ENCODE results near the gene MYOCD. TPM values are rescaled to one million over a fixed set of nuclear protein-coding genes. Genes with fewer than 3 reads are reported as not detected.
A peak's percentile ranks its signal among the peaks of the same experiment; 100 is the strongest.

The MYOCD gene
- polyA plus RNA-seq, 6 donors from 2014 or later = not detected

DNA sequence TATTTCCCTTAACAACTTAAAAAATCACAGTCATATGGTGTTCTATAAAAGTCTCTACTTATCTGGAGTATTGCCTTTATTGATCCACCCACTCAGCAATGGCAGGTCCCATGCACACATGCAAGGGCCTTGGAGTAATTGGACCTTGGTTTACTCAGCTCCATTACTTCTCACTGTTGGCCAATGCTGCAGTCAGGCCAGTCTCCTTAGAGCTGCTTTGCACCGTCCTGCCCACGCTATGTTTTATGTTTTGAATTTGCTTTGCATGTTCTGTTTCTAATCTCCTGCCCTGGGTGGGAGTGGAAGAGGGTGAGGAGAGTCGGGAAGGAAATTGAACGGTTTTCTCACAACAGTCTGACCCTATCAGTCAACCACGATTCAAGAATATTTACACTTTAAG is 147.2 kb downstream of the MYOCD start:
- H3K4me3 Mint-ChIP-seq = no peak overlapping the region
- H3K36me3 Mint-ChIP-seq = peaks cover 0 to 8% of the 10 kb centered on the region in 2 donors
- DNase-seq (no peak), ATAC-seq (ENCODE audit: low read depth in 2 of 2) (no peak)
- peak overlapping the region in 1 of 6 donors; percentile 5 for H3K27ac Mint-ChIP-seq
- H3K9me3 Mint-ChIP-seq = peaks cover 8 to 21% (median 15%) of the 10 kb centered on the region in 7 donors
- peaks cover 0 to 6% (median 0%) of the 10 kb centered on the region in 3 donors for H3K27me3 Mint-ChIP-seq
- peaks cover 9 to 18% (median 16%) of the 10 kb centered on the region in 3 donors for H3K4me1 Mint-ChIP-seq

DNA sequence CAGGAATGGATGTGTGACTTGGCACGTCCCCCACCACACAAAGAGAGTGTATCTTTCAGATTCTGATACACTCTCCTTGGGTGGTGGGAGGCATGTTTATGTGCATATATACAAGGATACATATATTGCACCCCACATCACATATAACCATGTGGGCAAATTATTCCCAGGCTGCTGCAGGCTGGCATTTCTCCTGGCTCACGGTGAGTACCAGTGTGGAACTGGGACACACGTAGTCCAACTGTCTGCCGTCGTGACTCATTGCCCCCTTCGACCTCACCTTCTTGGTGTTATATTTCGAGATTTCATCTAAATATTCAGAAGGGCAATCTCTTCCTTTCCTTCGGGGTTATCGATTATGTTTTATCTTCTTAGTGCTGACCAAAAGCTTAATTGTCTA is 148.0 kb downstream of the MYOCD start:
- peaks cover 0 to 8% of the 10 kb centered on the region in 2 donors for H3K36me3 Mint-ChIP-seq
- DNase-seq (no peak), ATAC-seq (ENCODE audit: low read depth in 2 of 2) (no peak)
- no peak overlapping the region for H3K27ac Mint-ChIP-seq
- peaks cover 0 to 6% (median 0%) of the 10 kb centered on the region in 3 donors for H3K27me3 Mint-ChIP-seq
- peaks cover 8 to 20% (median 11%) of the 10 kb centered on the region in 7 donors for H3K9me3 Mint-ChIP-seq
- H3K4me3 Mint-ChIP-seq = no peak overlapping the region
- H3K4me1 Mint-ChIP-seq = peaks cover 9 to 18% (median 16%) of the 10 kb centered on the region in 3 donors

DNA sequence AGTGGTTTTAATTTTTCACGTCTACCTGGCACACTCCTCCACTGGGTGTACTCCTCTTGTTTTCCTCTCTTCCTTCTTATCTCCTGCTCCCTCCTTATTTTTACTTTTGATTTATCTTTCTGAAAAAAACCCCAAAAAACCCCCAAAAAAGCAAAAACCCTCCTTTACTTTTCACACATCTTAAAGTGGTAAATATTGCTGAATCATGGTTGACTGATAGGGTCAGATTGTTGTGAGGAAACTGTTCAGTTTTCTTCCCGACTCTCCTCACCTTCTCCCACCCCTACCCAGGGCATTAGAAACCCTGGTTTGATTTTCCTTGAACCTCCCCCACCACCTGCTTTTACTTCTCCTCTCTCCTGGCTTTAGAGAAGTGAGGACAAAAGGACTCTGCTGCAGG is 149.0 kb downstream of the MYOCD start:
- peaks cover 2 to 12% (median 2%) of the 10 kb centered on the region in 7 donors for H3K9me3 Mint-ChIP-seq
- H3K36me3 Mint-ChIP-seq = no peaks in the 10 kb centered on the region
- peaks cover 9 to 18% (median 16%) of the 10 kb centered on the region in 3 donors for H3K4me1 Mint-ChIP-seq
- H3K27ac Mint-ChIP-seq = peak overlapping the region in 1 of 6 donors; percentile 28
- H3K4me3 Mint-ChIP-seq = no peak overlapping the region
- DNase-seq (no peak), ATAC-seq (ENCODE audit: low read depth in 2 of 2) (no peak)
- H3K27me3 Mint-ChIP-seq = peaks cover 0 to 1% (median 0%) of the 10 kb centered on the region in 3 donors

DNA sequence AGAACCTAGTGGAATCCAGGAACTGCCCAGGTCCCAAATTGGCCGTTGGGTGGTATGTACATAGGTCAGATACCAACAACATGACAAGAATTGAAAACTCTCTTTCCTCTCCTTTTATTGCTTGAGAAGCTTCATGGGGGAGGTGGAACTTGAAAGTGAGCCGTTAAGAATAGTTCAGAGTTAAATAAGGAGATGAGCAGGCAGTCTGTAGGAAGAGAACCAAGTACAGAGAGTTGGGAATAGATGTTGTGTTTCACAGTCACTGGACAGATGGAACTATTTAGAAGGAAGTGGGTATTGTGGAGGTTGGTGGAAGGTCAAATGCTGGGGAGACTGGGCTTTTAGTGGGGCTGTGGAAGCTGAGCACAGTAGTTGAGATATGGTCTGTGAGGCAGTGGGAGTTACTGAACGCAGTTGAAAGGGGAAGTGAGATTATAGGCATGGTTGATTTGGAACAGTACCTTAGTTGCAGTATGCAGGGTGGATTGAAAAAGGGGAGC is 150.0 kb downstream of the MYOCD start:
- Mint-ChIP-seq H3K4me1 (peaks cover 9 to 18% (median 16%) of the 10 kb centered on the region in 3 donors), H3K27me3 (no peaks in the 10 kb centered on the region), H3K9me3 (peaks cover 0 to 6% (median 0%) of the 10 kb centered on the region in 7 donors), H3K4me3 (peak overlapping the region in 7 of 8 donors; percentile 0 to 56 (median 34)), H3K27ac (peak overlapping the region in 3 of 6 donors; percentile 2 to 55 (median 11)), H3K36me3 (no peaks in the 10 kb centered on the region)
- ATAC-seq (ENCODE audit: low read depth in 2 of 2) (peak; percentile 99 to 100), DNase-seq (peak; percentile 36)

Other genes with a start within 250 kb of the MYOCD start
- under 1 TPM in 2 of 6 donors, not detected in 4; 0.07 to 0.16 TPM for gene ARHGAP44, start 123.6 kb downstream of the MYOCD start, polyA plus RNA-seq (ENCODE audit: low read depth in 6 of 6)